Liver (tissue), 9 donors: ENCODE results near the gene MCUR1. TPM values are rescaled to one million over a fixed set of nuclear protein-coding genes. Genes with fewer than 3 reads are reported as not detected.

Source experiments
- DNase-seq: peaks from one replicate; pipeline ENCODE4 v3.0.0-alpha.2; 2017; ENCODE audit warnings: low spot score
- H3K27ac ChIP-seq, 2 donors: one replicate each; pipeline ENCODE4 v1.7.0; 2013; ENCODE audit warnings: inconsistent platforms in 2 of 2, low read length in 2 of 2, control low read depth in 1 of 2, low read depth in 1 of 2, mild to moderate bottlenecking in 1 of 2
- H3K27me3 ChIP-seq, 4 donors: one replicate each; pipeline versions ENCODE4 v1.6.1 to v1.7.0; 2013; ENCODE audit warnings: low read length in 3 of 4, inconsistent platforms in 1 of 4, mild to moderate bottlenecking in 1 of 4, moderate library complexity in 1 of 4; ENCODE audit not compliant: control insufficient read depth in 4 of 4, insufficient read depth in 4 of 4
- H3K36me3 ChIP-seq, 4 donors: one replicate each; pipeline versions ENCODE4 v1.6.1 to v1.7.0; 2013; ENCODE audit warnings: low read length in 3 of 4, mild to moderate bottlenecking in 3 of 4, low read depth in 1 of 4, moderate library complexity in 1 of 4; ENCODE audit not compliant: control insufficient read depth in 4 of 4, insufficient read depth in 3 of 4
- H3K4me1 ChIP-seq, 4 donors: one replicate each; pipeline versions ENCODE4 v1.6.1 to v1.7.0; 2013; ENCODE audit warnings: low read length in 3 of 4, mild to moderate bottlenecking in 3 of 4, moderate library complexity in 1 of 4; ENCODE audit not compliant: control insufficient read depth in 4 of 4, insufficient read depth in 4 of 4
- H3K4me3 ChIP-seq, 3 donors: one replicate each; pipeline versions ENCODE4 v1.6.1 to v1.7.0; 2013; ENCODE audit warnings: low read length in 3 of 3, control low read depth in 1 of 3, low read depth in 1 of 3, mild to moderate bottlenecking in 1 of 3
- H3K9ac ChIP-seq, 2 donors: one replicate each; pipeline ENCODE4 v1.7.0; 2013; ENCODE audit warnings: low read length in 2 of 2, mild to moderate bottlenecking in 2 of 2, moderate library complexity in 2 of 2, control low read depth in 1 of 2, low read depth in 1 of 2
- H3K9me3 ChIP-seq, 4 donors: one replicate each; pipeline versions ENCODE4 v1.6.1 to v1.7.0; 2013; ENCODE audit warnings: low read length in 3 of 4; ENCODE audit not compliant: control insufficient read depth in 4 of 4
- EGR1 ChIP-seq, 2 donors: IDR thresholded peaks; 2 replicates each; pipeline ENCODE4 v1.6.1; 2016 to 2018; ENCODE audit warnings: antibody characterized with exemption in 2 of 2, low read depth in 2 of 2
- FOXA1 ChIP-seq: IDR thresholded peaks from 2 replicates; pipeline ENCODE4 v1.6.1; 2016; ENCODE audit warnings: antibody characterized with exemption
- FOXA2 ChIP-seq: IDR thresholded peaks from 2 replicates; pipeline ENCODE4 v1.6.1; 2016; ENCODE audit warnings: antibody characterized with exemption
- GABPA ChIP-seq, 2 donors: IDR thresholded peaks in 1 of 2; conservative IDR thresholded peaks in 1 of 2; 2 replicates each; pipeline ENCODE4 v1.6.1; 2016; ENCODE audit warnings: antibody characterized with exemption in 2 of 2, mild to moderate bottlenecking in 1 of 2, moderate library complexity in 1 of 2
- HNF4A ChIP-seq, 2 donors: conservative IDR thresholded peaks; 2 replicates each; pipeline ENCODE4 v1.6.1; 2016; ENCODE audit warnings: antibody characterized with exemption in 2 of 2, mild to moderate bottlenecking in 2 of 2
- HNF4G ChIP-seq: IDR thresholded peaks from 2 replicates; pipeline ENCODE4 v1.6.1; 2016; ENCODE audit warnings: antibody characterized with exemption
- JUND ChIP-seq, 2 donors: IDR thresholded peaks; 2 replicates each; pipeline ENCODE4 v1.6.1; 2016; ENCODE audit warnings: antibody characterized with exemption in 2 of 2
- NR2F2 ChIP-seq: IDR thresholded peaks from 2 replicates; pipeline ENCODE4 v1.6.1; 2016; ENCODE audit warnings: antibody characterized with exemption
- RAD21 ChIP-seq, 2 donors: IDR thresholded peaks; 2 replicates each; pipeline ENCODE4 v1.6.1; 2016; ENCODE audit warnings: antibody characterized with exemption in 2 of 2, mild to moderate bottlenecking in 2 of 2
- RXRA ChIP-seq, 2 donors: IDR thresholded peaks; 2 replicates each; pipeline ENCODE4 v1.6.1; 2017 to 2018; ENCODE audit warnings: antibody characterized with exemption in 2 of 2, mild to moderate bottlenecking in 1 of 2
- SP1 ChIP-seq: IDR thresholded peaks from 2 replicates; pipeline ENCODE4 v1.6.1; 2018; ENCODE audit warnings: antibody characterized with exemption, mild to moderate bottlenecking
- TAF1 ChIP-seq: conservative IDR thresholded peaks from 2 replicates; pipeline ENCODE4 v1.6.1; 2016; ENCODE audit warnings: antibody characterized with exemption, mild to moderate bottlenecking
- YY1 ChIP-seq: IDR thresholded peaks from 2 replicates; pipeline ENCODE4 v1.6.1; 2016; ENCODE audit warnings: antibody characterized with exemption, mild to moderate bottlenecking
- WGBS: extraction: QIAGEN DNeasy Blood & Tissue Kit; methylation state at CpG from one replicate; pipeline ENCODE4 v1.1.7; 2013; 5-methylcytosine and 5-hydroxymethylcytosine counted together
- polyA plus RNA-seq, 2 donors: library from polyadenylated mRNA; stranded (reverse) in 1 of 2; unstranded in 1 of 2; fragments of 200-250 nt in 1 of 2; fragments of >200 nt in 1 of 2; fragmentation: Nextera tagmentation in 1 of 2; extraction: Ambion mirVana in 1 of 2; gene quantifications; one replicate each; pipeline versions ENCODE4 v1.2.1 to v1.2.3, GENCODE V29; 2013 to 2015
- total RNA-seq, 2 donors: library from RNA; depleted of rRNA; stranded (reverse); fragments of >200 nt; gene quantifications; one replicate each; pipeline ENCODE4 v1.2.3, GENCODE V29; 2014
- TF ChIP-seq, protein P1 (sequence below): IDR thresholded peaks from 2 replicates; pipeline ENCODE4 v1.6.1; 2016; ENCODE audit warnings: antibody characterized with exemption
- TF ChIP-seq, protein P2 (sequence below): IDR thresholded peaks from 2 replicates; pipeline ENCODE4 v1.6.1; 2016; ENCODE audit warnings: antibody characterized with exemption
- TF ChIP-seq, protein P3 (sequence below): IDR thresholded peaks from 2 replicates; pipeline ENCODE4 v1.6.1; 2016; ENCODE audit warnings: antibody characterized with exemption, mild to moderate bottlenecking
- TF ChIP-seq, protein P4 (sequence below): IDR thresholded peaks from 2 replicates; pipeline ENCODE4 v1.6.1; 2016; ENCODE audit warnings: antibody characterized with exemption
- TF ChIP-seq, protein P5 (sequence below): fragments of 150-350 bp; IDR thresholded peaks from 2 replicates; pipeline ENCODE4 v1.5.1; 2017; ENCODE audit warnings: improper control_type of control experiment, low read depth, low read length; ENCODE audit not compliant: missing input control
- donor health status: healthy.
- donor health status: healthy.
- donor health status: healthy.
- donor health status: healthy.
- donor health status: healthy.

MCUR1 gene
- total and polyA plus RNA-seq, 4 donors: 7.3 to 17.3 (median 7.4) TPM

DNA sequence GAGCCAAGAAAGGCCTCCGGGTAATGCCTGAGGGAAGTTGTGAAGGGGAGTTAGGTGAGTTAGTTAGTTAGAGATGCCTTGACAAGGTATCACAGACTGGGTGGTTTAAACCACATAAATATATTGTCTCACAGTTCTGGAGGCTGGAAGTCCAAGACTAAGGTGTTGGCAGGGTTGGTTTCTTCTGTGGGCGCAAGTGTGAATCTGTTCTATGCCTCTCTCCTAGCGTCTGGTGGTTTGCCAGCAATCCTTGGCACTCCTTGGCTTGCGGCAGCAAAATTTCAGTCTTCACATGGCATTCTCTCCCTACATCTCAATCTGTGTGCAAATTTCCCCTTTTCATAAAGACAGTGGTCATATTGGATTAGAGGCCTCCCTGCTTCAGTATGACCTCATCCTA is 73.0 kb downstream of the MCUR1 start:
- no peak for TF ChIP-seq HNF4G
- no peak for TF ChIP-seq EGR1 (IDR thresholded peaks at IDR 0.05; ENCODE audit: low read depth in 2 of 2)
- TF ChIP-seq RXRA (IDR thresholded peaks at IDR 0.05): no peak
- no peak for TF ChIP-seq FOXA1
- TF ChIP-seq GABPA (IDR thresholded peaks at IDR 0.05 in 1 of 2, conservative IDR thresholded peaks at IDR 0.05 in 1 of 2): no peak
- TF ChIP-seq SP1: no peak
- no peak for TF ChIP-seq FOXA2
- TF ChIP-seq JUND (IDR thresholded peaks at IDR 0.05): no peak
- no peak for TF ChIP-seq RAD21 (IDR thresholded peaks at IDR 0.05)
- TF ChIP-seq, protein P1, sequence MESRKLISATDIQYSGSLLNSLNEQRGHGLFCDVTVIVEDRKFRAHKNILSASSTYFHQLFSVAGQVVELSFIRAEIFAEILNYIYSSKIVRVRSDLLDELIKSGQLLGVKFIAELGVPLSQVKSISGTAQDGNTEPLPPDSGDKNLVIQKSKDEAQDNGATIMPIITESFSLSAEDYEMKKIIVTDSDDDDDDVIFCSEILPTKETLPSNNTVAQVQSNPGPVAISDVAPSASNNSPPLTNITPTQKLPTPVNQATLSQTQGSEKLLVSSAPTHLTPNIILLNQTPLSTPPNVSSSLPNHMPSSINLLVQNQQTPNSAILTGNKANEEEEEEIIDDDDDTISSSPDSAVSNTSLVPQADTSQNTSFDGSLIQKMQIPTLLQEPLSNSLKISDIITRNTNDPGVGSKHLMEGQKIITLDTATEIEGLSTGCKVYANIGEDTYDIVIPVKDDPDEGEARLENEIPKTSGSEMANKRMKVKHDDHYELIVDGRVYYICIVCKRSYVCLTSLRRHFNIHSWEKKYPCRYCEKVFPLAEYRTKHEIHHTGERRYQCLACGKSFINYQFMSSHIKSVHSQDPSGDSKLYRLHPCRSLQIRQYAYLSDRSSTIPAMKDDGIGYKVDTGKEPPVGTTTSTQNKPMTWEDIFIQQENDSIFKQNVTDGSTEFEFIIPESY: no peak
- TF ChIP-seq NR2F2: no peak
- no peak for TF ChIP-seq HNF4A (conservative IDR thresholded peaks at IDR 0.05)
- TF ChIP-seq, protein P2, sequence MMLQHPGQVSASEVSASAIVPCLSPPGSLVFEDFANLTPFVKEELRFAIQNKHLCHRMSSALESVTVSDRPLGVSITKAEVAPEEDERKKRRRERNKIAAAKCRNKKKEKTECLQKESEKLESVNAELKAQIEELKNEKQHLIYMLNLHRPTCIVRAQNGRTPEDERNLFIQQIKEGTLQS: no peak
- TF ChIP-seq YY1: no peak
- TF ChIP-seq, protein P3, sequence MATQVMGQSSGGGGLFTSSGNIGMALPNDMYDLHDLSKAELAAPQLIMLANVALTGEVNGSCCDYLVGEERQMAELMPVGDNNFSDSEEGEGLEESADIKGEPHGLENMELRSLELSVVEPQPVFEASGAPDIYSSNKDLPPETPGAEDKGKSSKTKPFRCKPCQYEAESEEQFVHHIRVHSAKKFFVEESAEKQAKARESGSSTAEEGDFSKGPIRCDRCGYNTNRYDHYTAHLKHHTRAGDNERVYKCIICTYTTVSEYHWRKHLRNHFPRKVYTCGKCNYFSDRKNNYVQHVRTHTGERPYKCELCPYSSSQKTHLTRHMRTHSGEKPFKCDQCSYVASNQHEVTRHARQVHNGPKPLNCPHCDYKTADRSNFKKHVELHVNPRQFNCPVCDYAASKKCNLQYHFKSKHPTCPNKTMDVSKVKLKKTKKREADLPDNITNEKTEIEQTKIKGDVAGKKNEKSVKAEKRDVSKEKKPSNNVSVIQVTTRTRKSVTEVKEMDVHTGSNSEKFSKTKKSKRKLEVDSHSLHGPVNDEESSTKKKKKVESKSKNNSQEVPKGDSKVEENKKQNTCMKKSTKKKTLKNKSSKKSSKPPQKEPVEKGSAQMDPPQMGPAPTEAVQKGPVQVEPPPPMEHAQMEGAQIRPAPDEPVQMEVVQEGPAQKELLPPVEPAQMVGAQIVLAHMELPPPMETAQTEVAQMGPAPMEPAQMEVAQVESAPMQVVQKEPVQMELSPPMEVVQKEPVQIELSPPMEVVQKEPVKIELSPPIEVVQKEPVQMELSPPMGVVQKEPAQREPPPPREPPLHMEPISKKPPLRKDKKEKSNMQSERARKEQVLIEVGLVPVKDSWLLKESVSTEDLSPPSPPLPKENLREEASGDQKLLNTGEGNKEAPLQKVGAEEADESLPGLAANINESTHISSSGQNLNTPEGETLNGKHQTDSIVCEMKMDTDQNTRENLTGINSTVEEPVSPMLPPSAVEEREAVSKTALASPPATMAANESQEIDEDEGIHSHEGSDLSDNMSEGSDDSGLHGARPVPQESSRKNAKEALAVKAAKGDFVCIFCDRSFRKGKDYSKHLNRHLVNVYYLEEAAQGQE: no peak
- TF ChIP-seq, protein P4, sequence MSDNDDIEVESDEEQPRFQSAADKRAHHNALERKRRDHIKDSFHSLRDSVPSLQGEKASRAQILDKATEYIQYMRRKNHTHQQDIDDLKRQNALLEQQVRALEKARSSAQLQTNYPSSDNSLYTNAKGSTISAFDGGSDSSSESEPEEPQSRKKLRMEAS: no peak
- TF ChIP-seq, protein P5, sequence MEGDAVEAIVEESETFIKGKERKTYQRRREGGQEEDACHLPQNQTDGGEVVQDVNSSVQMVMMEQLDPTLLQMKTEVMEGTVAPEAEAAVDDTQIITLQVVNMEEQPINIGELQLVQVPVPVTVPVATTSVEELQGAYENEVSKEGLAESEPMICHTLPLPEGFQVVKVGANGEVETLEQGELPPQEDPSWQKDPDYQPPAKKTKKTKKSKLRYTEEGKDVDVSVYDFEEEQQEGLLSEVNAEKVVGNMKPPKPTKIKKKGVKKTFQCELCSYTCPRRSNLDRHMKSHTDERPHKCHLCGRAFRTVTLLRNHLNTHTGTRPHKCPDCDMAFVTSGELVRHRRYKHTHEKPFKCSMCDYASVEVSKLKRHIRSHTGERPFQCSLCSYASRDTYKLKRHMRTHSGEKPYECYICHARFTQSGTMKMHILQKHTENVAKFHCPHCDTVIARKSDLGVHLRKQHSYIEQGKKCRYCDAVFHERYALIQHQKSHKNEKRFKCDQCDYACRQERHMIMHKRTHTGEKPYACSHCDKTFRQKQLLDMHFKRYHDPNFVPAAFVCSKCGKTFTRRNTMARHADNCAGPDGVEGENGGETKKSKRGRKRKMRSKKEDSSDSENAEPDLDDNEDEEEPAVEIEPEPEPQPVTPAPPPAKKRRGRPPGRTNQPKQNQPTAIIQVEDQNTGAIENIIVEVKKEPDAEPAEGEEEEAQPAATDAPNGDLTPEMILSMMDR: no peak
- TF ChIP-seq TAF1: no peak
- WGBS: 84% methylated on average over 4 of the region's 4 CpGs
- Histone ChIP-seq H3K9me3 (no peaks in the 10 kb centered on the region), H3K4me1 (no peaks in the 10 kb centered on the region), H3K27me3 (no peaks in the 10 kb centered on the region), H3K9ac (no peak overlapping the region), H3K27ac (no peak overlapping the region), H3K4me3 (no peak overlapping the region), H3K36me3 (no peaks in the 10 kb centered on the region)
- DNase-seq: no peak

Other genes starting within 250 kb of the MCUR1 start
- 10 to 100 TPM in 1 of 2 donors, 1 to 10 TPM in 1; 9.6 to 12.6 TPM for gene SIRT5, start 240.0 kb downstream of the MCUR1 start, total RNA-seq
- gene SIRT5, start 240.0 kb downstream of the MCUR1 start, polyA plus RNA-seq: 1 to 10 TPM; 7.5 to 8.1 TPM
- 10 to 100 TPM; 25.6 to 43.0 TPM for gene NOL7, start 199.2 kb downstream of the MCUR1 start, total RNA-seq
- gene NOL7, start 199.2 kb downstream of the MCUR1 start, polyA plus RNA-seq: 10 to 100 TPM; 27.1 to 34.9 TPM
- gene RANBP9, start 102.7 kb downstream of the MCUR1 start, total RNA-seq: 10 to 100 TPM; 18.6 to 25.2 TPM
- 1 to 10 TPM; 5.8 to 9.7 TPM for gene RANBP9, start 102.7 kb downstream of the MCUR1 start, polyA plus RNA-seq
- 1 to 10 TPM in 1 of 2 donors, not detected in 1; 1.4 TPM for gene RNF182, start 110.4 kb upstream of the MCUR1 start, total RNA-seq
- not detected for gene RNF182, start 110.4 kb upstream of the MCUR1 start, polyA plus RNA-seq